Measurements from ENCODE around the gene METTL8.
"Not testable (repeated sequence)": the region's sequence is repeated elsewhere in the genome, so short reads cannot be mapped to it uniquely, and the experiment has no call there.

Gene METTL8

GRCh38 chr2:171383134-171383533 is 50.7 kb downstream of the METTL8 start:
- TF ChIP-seq ZFX (IDR thresholded peaks at IDR 0.05; ENCODE audit: borderline replicate concordance) (no peak), CTCF (IDR thresholded peaks at IDR 0.05) (no peak)
- H3K27ac ChIP-seq, result no peak overlapping the region

- H3K27ac ChIP-seq, result not testable (repeated sequence)
Observed at GRCh38 chr2:171382175-171382574, 51.6 kb downstream of the METTL8 start.

GRCh38 chr2:171377852-171378251 is 55.9 kb downstream of the METTL8 start:
- H3K27ac ChIP-seq, result not testable (repeated sequence)

GRCh38 chr2:171367692-171368091 is 66.1 kb downstream of the METTL8 start:
- H3K27ac ChIP-seq, result no peak overlapping the region
- TF ChIP-seq ZFX (IDR thresholded peaks at IDR 0.05; ENCODE audit: borderline replicate concordance), result no peak
- no peak for TF ChIP-seq CTCF (IDR thresholded peaks at IDR 0.05)

GRCh38 chr2:171365778-171366177 is 68.0 kb downstream of the METTL8 start:
- TF ChIP-seq CTCF (IDR thresholded peaks at IDR 0.05) (no peak), ZFX (IDR thresholded peaks at IDR 0.05; ENCODE audit: borderline replicate concordance) (no peak)

GRCh38 chr2:171365232-171365631 is 68.6 kb downstream of the METTL8 start:
- TF ChIP-seq CTCF (IDR thresholded peaks at IDR 0.05) (no peak), ZFX (IDR thresholded peaks at IDR 0.05; ENCODE audit: borderline replicate concordance) (no peak)
- no peak overlapping the region for H3K27ac ChIP-seq

More at GRCh38 chr2:171365778-171366177, 68.0 kb downstream of the METTL8 start:
- no peak overlapping the region for H3K27ac ChIP-seq

- TF ChIP-seq CTCF (IDR thresholded peaks at IDR 0.05) (no peak), ZFX (IDR thresholded peaks at IDR 0.05; ENCODE audit: borderline replicate concordance) (no peak)
- no peak overlapping the region for H3K27ac ChIP-seq
Observed at GRCh38 chr2:171362396-171362795, 71.4 kb downstream of the METTL8 start.

- no peak overlapping the region for H3K27ac ChIP-seq
- no peak for TF ChIP-seq ZFX (IDR thresholded peaks at IDR 0.05; ENCODE audit: borderline replicate concordance)
- TF ChIP-seq CTCF (IDR thresholded peaks at IDR 0.05), result no peak
Observed at GRCh38 chr2:171360905-171361304, 72.9 kb downstream of the METTL8 start.

GRCh38 chr2:171353746-171354145 is 80.0 kb downstream of the METTL8 start:
- H3K27ac ChIP-seq, result not testable (repeated sequence)

Data from 22Rv1 (cell line).